ENCODE results near the gene SUMO3.

SUMO3 gene

GRCh38 chr21:44780767-44781459 lies 36.9 kb downstream of the SUMO3 start:
- DNase-seq (ENCODE audit: low read depth in 2 of 2, low spot score in 1 of 2): no peak

- no peak for DNase-seq (ENCODE audit: low read depth in 2 of 2, low spot score in 1 of 2)
Observed at GRCh38 chr21:44780137-44780502, 37.7 kb downstream of the SUMO3 start.

GRCh38 chr21:44779417-44780136 lies 38.3 kb downstream of the SUMO3 start:
- DNase-seq (ENCODE audit: low read depth in 2 of 2, low spot score in 1 of 2): no peak

GRCh38 chr21:44778983-44779382 lies 38.9 kb downstream of the SUMO3 start:
- DNase-seq (ENCODE audit: low read depth in 2 of 2, low spot score in 1 of 2): no peak

DNA sequence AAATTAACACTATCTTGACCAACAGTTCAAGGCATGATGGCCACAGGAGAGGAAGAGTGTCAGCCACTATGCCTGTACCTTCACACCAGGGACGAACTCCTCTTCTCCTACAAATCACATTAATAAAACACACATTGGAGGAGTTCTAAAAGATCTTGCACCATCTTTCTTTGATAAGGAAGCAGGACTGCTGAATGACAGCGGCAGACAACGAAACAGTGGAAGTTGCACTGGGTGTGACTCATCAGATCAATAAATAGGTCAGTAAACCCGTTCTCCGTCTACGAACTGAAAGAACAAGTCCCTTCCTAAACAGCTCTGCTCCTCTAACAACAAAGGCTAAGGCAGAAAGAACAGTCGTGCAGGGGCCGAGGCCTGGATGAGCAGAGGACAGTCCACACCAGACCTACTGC lies 39.4 kb downstream of the SUMO3 start:
- no peak for DNase-seq (ENCODE audit: low read depth in 2 of 2, low spot score in 1 of 2)

GRCh38 chr21:44778094-44778493 lies 39.8 kb downstream of the SUMO3 start:
- DNase-seq (ENCODE audit: low read depth in 2 of 2, low spot score in 1 of 2): no peak

DNA sequence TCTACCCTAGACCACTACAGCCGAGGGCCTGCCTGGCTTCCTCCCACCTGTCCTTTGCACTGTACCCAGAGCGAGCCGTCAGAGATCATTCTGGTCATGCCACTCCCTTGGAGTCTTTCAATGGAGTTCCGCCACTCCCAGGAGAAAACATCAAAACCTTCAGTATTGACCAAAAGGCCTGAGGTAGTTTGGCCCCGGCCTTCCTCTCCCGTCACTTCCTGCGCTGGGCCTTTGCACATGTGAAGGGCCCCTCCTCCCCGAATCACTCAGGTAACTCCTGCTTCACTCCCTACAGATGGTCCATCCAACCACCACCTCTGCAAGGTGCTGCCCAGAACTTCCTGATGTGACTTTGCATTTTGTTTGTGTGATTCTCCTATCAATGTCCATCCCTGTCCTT lies 42.9 kb downstream of the SUMO3 start:
- no peak for DNase-seq (ENCODE audit: low read depth in 2 of 2, low spot score in 1 of 2)

DNA sequence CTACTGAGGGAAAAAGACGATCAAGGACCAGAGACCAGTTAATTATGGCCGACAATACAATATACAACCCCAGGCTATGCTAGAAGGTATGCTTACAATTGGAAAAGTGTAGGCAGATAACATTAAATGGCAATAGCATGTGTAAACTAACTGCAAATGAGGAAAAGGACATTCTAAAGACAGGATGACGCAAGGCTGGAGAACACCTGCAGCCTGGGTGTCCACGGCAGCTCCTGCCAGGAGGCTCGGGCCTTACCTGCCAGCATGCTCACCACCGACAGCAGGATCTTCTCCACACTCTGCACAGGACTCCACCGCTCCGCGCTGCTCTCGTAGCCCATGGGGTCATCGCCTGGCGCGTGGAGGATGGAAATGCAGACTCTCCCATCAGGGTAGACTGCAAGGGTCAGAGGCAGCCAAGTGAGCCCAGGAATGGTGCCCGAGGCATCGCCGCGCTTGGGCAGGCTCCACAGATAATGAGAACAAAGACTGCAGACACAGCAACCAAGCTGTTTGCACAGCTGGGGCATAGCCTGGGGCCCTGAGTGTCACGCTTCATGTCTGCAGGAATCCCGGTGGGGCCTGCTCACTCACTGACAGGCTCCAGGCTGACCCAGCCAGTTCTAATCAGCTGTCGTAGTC lies 44.5 kb downstream of the SUMO3 start:
- no peak for DNase-seq (ENCODE audit: low read depth in 2 of 2, low spot score in 1 of 2)

GRCh38 chr21:44771896-44772525 lies 45.9 kb downstream of the SUMO3 start:
- DNase-seq (ENCODE audit: low read depth in 2 of 2, low spot score in 1 of 2): no peak

- no peak for DNase-seq (ENCODE audit: low read depth in 2 of 2, low spot score in 1 of 2)
Observed at GRCh38 chr21:44767834-44768831, 49.7 kb downstream of the SUMO3 start.

GRCh38 chr21:44766818-44767354 lies 51.0 kb downstream of the SUMO3 start:
- no peak for DNase-seq (ENCODE audit: low read depth in 2 of 2, low spot score in 1 of 2)

DNA sequence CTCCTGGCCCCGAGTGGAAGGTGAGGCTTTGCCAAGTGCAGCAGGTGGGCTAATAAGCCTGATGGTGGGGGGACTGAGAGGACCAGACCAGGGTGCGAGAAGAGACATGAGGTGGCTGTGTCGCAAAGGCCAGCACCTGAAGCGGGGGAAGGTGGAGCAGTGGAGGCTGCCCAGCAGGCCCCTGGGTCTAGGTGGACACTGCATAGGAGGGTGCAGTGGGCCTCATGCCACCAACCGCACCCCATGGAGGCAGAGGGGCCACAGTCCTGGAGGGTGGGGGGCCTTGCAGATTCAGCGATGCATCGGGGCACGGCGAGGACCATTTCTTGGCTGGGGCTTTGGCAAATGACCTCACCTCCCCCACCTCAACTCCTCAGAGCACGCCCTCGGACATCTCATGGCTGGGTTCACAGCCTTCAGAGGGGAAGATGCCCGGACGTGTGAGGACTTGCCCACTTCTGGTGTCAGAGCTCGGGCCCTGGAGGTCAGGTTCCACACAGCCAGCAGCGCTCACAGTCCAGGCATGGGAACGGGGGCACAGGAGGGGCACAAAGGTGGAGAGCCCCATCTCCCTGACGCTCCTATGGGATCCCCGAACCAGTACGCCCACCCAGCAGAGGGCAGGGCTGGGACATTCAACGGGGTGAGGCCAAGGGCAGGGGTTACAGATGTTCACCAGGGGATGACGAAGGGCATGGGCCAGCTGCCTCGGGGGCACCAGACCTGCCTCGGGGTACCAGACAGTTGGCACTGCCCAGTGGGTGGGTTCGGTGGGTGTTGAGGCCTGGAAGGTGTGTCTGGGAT lies 51.6 kb downstream of the SUMO3 start:
- DNase-seq (ENCODE audit: low read depth in 2 of 2, low spot score in 1 of 2): no peak

DNA sequence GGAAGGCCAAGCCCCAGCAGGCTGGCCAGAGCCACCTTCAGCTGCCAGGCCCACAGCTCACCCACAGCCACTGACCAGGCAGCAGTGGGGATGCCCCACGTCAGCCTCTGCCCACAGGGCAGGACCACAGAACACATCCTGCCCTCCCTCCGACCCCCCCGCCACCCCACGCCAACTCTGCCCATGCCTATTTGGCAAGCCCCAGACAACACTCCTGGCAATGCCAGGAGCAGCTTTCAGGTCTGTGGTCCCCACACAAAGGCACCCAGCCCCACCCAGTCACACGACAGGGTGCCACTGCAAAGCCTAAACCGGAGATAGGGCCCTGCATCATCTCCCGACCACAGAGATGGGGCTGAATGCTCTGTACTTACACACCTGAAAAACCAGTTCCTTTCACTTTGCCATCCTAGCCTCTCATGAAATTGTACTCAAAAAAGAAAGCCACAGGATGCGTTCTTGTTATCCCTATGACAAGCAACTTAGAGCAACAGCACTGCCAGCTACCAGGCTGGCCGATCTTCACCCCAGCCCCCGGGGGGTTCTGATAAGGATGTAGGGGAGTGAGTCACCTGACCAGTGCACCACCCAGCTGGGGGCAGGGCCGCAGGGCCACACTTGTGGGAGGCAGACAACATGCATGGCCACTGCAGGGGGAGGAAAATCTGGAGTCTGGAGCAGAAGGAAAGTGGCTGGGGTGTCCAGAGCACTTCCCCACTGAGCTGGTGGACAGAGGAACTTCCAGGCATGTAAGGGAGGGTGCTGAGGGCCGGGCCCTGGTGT lies 52.4 kb downstream of the SUMO3 start:
- no peak for DNase-seq (ENCODE audit: low read depth in 2 of 2, low spot score in 1 of 2)

DNA sequence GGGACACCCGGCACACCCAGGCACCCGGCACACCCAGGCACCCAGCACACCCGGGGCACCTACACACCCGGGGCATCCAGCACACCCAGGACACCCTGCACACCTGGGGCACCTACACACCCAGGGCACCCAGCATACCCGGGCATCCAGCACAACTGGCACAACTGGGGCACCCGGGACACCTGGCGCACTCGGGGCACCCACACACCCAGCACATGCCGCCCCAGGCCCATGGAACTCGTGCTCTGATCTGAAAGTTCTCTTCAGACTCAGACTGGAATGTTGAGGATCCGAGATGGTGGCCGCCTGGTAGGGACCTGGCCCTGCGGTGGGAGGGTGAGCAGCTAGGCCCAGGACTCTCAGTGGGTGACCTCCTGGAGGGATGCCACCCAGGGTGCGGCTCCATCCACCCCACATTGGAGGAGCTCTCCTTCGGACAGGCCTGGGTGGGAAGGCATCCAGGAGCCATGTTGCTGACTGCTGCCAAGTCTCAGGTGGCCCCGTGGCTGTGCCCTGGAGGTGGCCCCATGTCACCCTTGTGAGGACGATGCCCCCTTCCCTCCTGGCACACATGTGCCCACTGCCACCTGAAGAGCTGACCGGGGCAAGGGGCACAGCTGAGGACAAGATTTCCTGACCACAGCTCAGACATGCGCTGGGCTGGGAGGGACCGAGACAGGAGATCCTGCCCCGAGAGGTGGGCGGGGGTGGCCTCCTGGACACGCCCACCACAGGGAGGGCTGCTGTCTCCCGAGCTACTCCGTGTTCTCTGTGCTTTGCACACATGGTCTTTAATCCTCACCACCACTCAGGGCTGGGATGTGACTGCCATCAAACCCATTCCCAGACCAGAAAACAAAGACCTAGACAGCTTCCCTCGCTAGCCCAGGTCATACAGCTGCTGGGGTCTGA lies 53.3 kb downstream of the SUMO3 start:
- no peak for DNase-seq (ENCODE audit: low read depth in 2 of 2, low spot score in 1 of 2)

GRCh38 chr21:44763451-44764318 lies 54.2 kb downstream of the SUMO3 start:
- no peak for DNase-seq (ENCODE audit: low read depth in 2 of 2, low spot score in 1 of 2)

DNA sequence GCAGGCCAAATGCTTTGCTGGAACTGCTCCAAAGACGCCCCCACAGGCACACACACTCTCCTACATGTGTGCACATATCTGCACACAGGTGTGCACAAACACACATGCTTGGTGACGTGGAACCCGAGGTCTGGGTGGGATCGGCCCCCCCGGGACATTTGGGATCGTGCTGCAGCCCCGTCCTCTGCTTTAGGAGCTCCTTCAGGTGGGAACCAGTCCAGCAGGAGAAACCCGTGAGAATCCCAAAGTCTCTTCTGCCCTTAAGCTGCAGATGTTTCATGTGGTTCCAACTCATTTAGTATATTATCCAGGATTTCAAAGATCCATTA lies 54.8 kb downstream of the SUMO3 start:
- no peak for DNase-seq (ENCODE audit: low read depth in 2 of 2, low spot score in 1 of 2)
